ENCODE data around the gene GPR161. TPM values are rescaled to one million over a fixed set of nuclear protein-coding genes. Genes with fewer than 3 reads are reported as not detected.

The GPR161 gene
- total RNA-seq, 1 experiment from 2014 or later = 13.7 TPM

DNA sequence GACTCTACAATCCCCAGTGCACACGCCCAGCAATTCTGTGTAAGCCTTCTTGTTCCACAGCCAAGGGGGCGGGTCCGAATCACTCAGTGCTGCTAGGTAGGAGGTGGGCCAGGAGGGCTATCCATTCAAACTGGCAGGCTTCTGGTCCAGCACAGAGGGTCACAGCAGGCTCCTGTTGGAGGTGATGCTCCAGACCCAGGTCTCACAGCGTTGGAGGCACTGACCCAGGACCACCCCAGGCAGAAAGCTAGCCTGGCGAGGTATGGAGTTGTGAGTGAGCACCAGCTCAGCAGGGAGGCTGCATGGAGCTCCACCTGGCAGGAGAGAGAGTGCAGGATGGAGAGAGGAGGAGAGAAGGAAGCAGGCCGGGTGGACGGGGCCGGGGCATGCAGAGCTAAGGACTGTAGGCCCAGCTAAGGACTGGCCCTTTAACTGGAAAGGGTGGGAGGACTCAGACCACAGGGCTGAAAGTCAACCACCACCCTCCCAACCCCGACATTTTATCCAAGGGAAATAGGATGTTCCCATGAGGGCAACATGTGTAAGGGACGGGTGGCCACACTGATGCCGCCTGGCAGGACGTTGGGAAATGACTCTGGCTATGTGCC is 38.7 kb downstream of the GPR161 start:
- DNase-seq (ENCODE audit: low read depth, low spot score) (no peak), ATAC-seq (no peak)
- Histone ChIP-seq H3K27ac (ENCODE audit: low read depth, low read length) (no peak overlapping the region), H3K9me2 (ENCODE audit: insufficient read depth) (no peaks in the 10 kb centered on the region), H4K20me1 (ENCODE audit: insufficient read depth) (no peaks in the 10 kb centered on the region), H2AFZ (ENCODE audit: low read depth, low read length, poor library complexity, severe bottlenecking) (no peak overlapping the region), H3K36me3 (ENCODE audit: control insufficient read depth in 1 of 2, insufficient read depth in 2 of 2, low read length in 2 of 2) (no peaks in the 10 kb centered on the region), H3K27me3 (ENCODE audit: insufficient read depth, low read length) (no peaks in the 10 kb centered on the region), H3K4me1 (ENCODE audit: control insufficient read depth in 1 of 2, insufficient read depth in 2 of 2, low read length in 2 of 2) (peaks cover 2 to 7% of the 10 kb centered on the region in 2 experiments; a peak in 1 of 4 replicates), H3K9ac (ENCODE audit: low read length) (no peak overlapping the region), H3K79me2 (ENCODE audit: insufficient read depth, low read length) (no peaks in the 10 kb centered on the region), H3K4me2 (ENCODE audit: low read length) (no peak overlapping the region), H3K9me3 (ENCODE audit: control insufficient read depth in 1 of 2, insufficient read depth in 1 of 2, low read depth in 1 of 2, low read length in 2 of 2) (no peaks in the 10 kb centered on the region), H3K4me3 (replicated peaks in 1 of 2; ENCODE audit: low read depth in 1 of 2, low read length in 2 of 2) (no peak overlapping the region)
- intact Hi-C loops (cut with micrococcal nuclease) = no loop called here
- ChIA-PET CTCF (no interaction called here), POLR2A (no interaction called here), RAD21 (ENCODE audit: low non-redundant PET in 1 of 2, low total read pairs in 2 of 2, uncharacterized antibody in 2 of 2, unreplicated experiment in 2 of 2) (no interaction called here)
- TF ChIP-seq TCF7L2 (IDR thresholded peaks at IDR 0.05; ENCODE audit: borderline replicate concordance, extremely low read depth, insufficient read depth, insufficient read length) = no peak
- TF ChIP-seq JUND (IDR thresholded peaks at IDR 0.05) = no peak
- no peak for TF ChIP-seq ZBTB33 (IDR thresholded peaks at IDR 0.05; ENCODE audit: extremely low read depth, insufficient replicate concordance, low read length)
- TF ChIP-seq SP1 (IDR thresholded peaks at IDR 0.05; ENCODE audit: low read depth) = no peak
- no peak for TF ChIP-seq RAD21 (IDR thresholded peaks at IDR 0.05; ENCODE audit: low read depth)
- no peak for TF ChIP-seq ELF1 (IDR thresholded peaks at IDR 0.05; ENCODE audit: borderline replicate concordance, low read depth)
- TF ChIP-seq MAX (IDR thresholded peaks at IDR 0.05) = no peak
- no TSS peak for BruUV-seq (replicated peaks)
